NCI-H446 treated with DMSO at 0.1 percent for 48 hours (cell line): ENCODE results near the gene ST6GAL1.

Source experiments
- DNase-seq: peaks from one replicate; lab custom pipeline; 2025; lab: John Stamatoyannopoulos, UW

Gene ST6GAL1

GRCh38 chr3:186915806-186916796, 14.2 kb upstream of the ST6GAL1 start:
- DNase-seq: no peak

GRCh38 chr3:186917512-186918312, 12.6 kb upstream of the ST6GAL1 start:
- no peak for DNase-seq

- no peak for DNase-seq
Measured at GRCh38 chr3:186920301-186920700, 10.0 kb upstream of the ST6GAL1 start.

GRCh38 chr3:186920796-186921195, 9.5 kb upstream of the ST6GAL1 start:
- no peak for DNase-seq

GRCh38 chr3:186921578-186921977, 8.7 kb upstream of the ST6GAL1 start:
- DNase-seq: no peak

GRCh38 chr3:186922224-186922623, 8.1 kb upstream of the ST6GAL1 start:
- no peak for DNase-seq

GRCh38 chr3:186922790-186923189, 7.5 kb upstream of the ST6GAL1 start:
- DNase-seq: no peak

GRCh38 chr3:186923241-186923640, 7.1 kb upstream of the ST6GAL1 start:
- DNase-seq: no peak

- DNase-seq: no peak
Measured at GRCh38 chr3:186925826-186926225, 4.5 kb upstream of the ST6GAL1 start.

GRCh38 chr3:186929186-186929585, 1.1 kb upstream of the ST6GAL1 start:
- DNase-seq: no peak

- DNase-seq: no peak
Measured at GRCh38 chr3:186929685-186930084, 641 bp upstream of the ST6GAL1 start.

GRCh38 chr3:186930641-186931531, 560 bp downstream of the ST6GAL1 start:
- DNase-seq: no peak

GRCh38 chr3:186931532-186932280, 1.4 kb downstream of the ST6GAL1 start:
- no peak for DNase-seq

- DNase-seq: no peak
Measured at GRCh38 chr3:186932281-186933181, 2.2 kb downstream of the ST6GAL1 start.

- no peak for DNase-seq
Measured at GRCh38 chr3:186933816-186934215, 3.5 kb downstream of the ST6GAL1 start.

GRCh38 chr3:186935133-186935532, 4.8 kb downstream of the ST6GAL1 start:
- no peak for DNase-seq

- DNase-seq: no peak
Measured at GRCh38 chr3:186937017-186937875, 6.9 kb downstream of the ST6GAL1 start.

- DNase-seq: no peak
Measured at GRCh38 chr3:186938716-186939115, 8.4 kb downstream of the ST6GAL1 start.

GRCh38 chr3:186939536-186939935, 9.2 kb downstream of the ST6GAL1 start:
- no peak for DNase-seq
